Measurements from ENCODE around the gene CKAP2L.

CKAP2L gene

GRCh38 chr2:112791019-112791418, 26.6 kb upstream of the CKAP2L start:
- no peak for DNase-seq

- DNase-seq, result no peak
Measured at GRCh38 chr2:112790305-112790704, 25.9 kb upstream of the CKAP2L start.

- DNase-seq, result no peak
Measured at GRCh38 chr2:112789186-112789585, 24.8 kb upstream of the CKAP2L start.

- DNase-seq, result no peak
Measured at GRCh38 chr2:112788653-112789052, 24.2 kb upstream of the CKAP2L start.

GRCh38 chr2:112787729-112788393, 23.5 kb upstream of the CKAP2L start:
- DNase-seq, result no peak

- DNase-seq, result no peak
Measured at GRCh38 chr2:112787294-112787693, 22.9 kb upstream of the CKAP2L start.

GRCh38 chr2:112784199-112785189, 20.1 kb upstream of the CKAP2L start, which contains the start of gene IL1A:
Gene IL1A, minus strand, starts transcription at chr2:112784493. Its CDS starts 723 bp downstream, at chr2:112783770.
- DNase-seq, result no peak

GRCh38 chr2:112783187-112783714, 18.8 kb upstream of the CKAP2L start:
- DNase-seq, result no peak

GRCh38 chr2:112782234-112782799, 17.9 kb upstream of the CKAP2L start:
- no peak for DNase-seq

GRCh38 chr2:112779598-112779997, 15.2 kb upstream of the CKAP2L start:
- no peak for DNase-seq

- DNase-seq, result no peak
Measured at GRCh38 chr2:112777036-112777435, 12.6 kb upstream of the CKAP2L start.

- no peak for DNase-seq
Measured at GRCh38 chr2:112776113-112776512, 11.7 kb upstream of the CKAP2L start.

GRCh38 chr2:112774536-112775285, 10.3 kb upstream of the CKAP2L start:
- no peak for DNase-seq

- no peak for DNase-seq
Measured at GRCh38 chr2:112773556-112773955, 9.1 kb upstream of the CKAP2L start.

GRCh38 chr2:112772911-112773475, 8.6 kb upstream of the CKAP2L start:
- no peak for DNase-seq

GRCh38 chr2:112772322-112772721, 7.9 kb upstream of the CKAP2L start:
- no peak for DNase-seq

- DNase-seq, result no peak
Measured at GRCh38 chr2:112768432-112768831, 4.0 kb upstream of the CKAP2L start.

GRCh38 chr2:112767693-112768330, 3.4 kb upstream of the CKAP2L start:
- DNase-seq, result no peak

- no peak for DNase-seq
Measured at GRCh38 chr2:112765251-112765650, 842 bp upstream of the CKAP2L start.

- no peak for DNase-seq
Measured at GRCh38 chr2:112762276-112762675, 2.1 kb downstream of the CKAP2L start.

GRCh38 chr2:112760149-112760548, 4.3 kb downstream of the CKAP2L start:
- DNase-seq, result no peak

GRCh38 chr2:112758711-112759110, 5.7 kb downstream of the CKAP2L start:
- DNase-seq, result no peak
